Naive thymus-derived CD8-positive, alpha-beta T cell (primary cell): ENCODE results near the gene PCED1B. TPM values are rescaled to one million over a fixed set of nuclear protein-coding genes. Genes with fewer than 3 reads are reported as not detected.

Experiments
- ATAC-seq, 2 donors: fragments of 150-1000 bp; cut with Tn5 transposase in 1 of 2; sonication (Bioruptor Pico), chemical (Tn5 transposase) in 1 of 2; 1 replicate in 1 of 2; 2 replicates in 1 of 2; pipeline ENCODE4 v1.10.0; 2021; ENCODE audit warnings: mild to moderate bottlenecking in 2 of 2, moderate library complexity in 2 of 2
- POLR2A ChIA-PET: fragments of 350-600 bp; sonication (Branson Sonifier 250); formaldehyde crosslinking; loops from one replicate; lab custom pipeline; 2021; ENCODE audit warnings: antibody characterized with exemption; lab: Charles Lee
- DNase-seq, 10 donors: peaks; one replicate each; pipeline versions ENCODE4 v3.0.0 to v3.0.0-alpha.2; 2020 to 2022
- H3K27ac Mint-ChIP-seq, 10 donors: one replicate each; pipeline ENCODE4 v1.8.0; 2020 to 2022; ENCODE audit warnings: mild to moderate bottlenecking in 10 of 10, mixed read lengths in 10 of 10, moderate library complexity in 4 of 10, inconsistent platforms in 1 of 10
- H3K27me3 Mint-ChIP-seq, 5 donors: one replicate each; pipeline ENCODE4 v1.8.0; 2021 to 2022; ENCODE audit warnings: mixed read lengths in 5 of 5
- H3K36me3 Mint-ChIP-seq, 3 donors: one replicate each; pipeline ENCODE4 v1.8.0; 2020 to 2022; ENCODE audit warnings: mixed read lengths in 3 of 3, mild to moderate bottlenecking in 2 of 3, inconsistent platforms in 1 of 3
- H3K4me1 Mint-ChIP-seq, 4 donors: one replicate each; pipeline ENCODE4 v1.8.0; 2021 to 2022; ENCODE audit warnings: mixed read lengths in 4 of 4
- H3K4me3 Mint-ChIP-seq, 10 donors: one replicate each; pipeline ENCODE4 v1.8.0; 2020 to 2022; ENCODE audit warnings: mild to moderate bottlenecking in 10 of 10, mixed read lengths in 10 of 10, moderate library complexity in 6 of 10, inconsistent platforms in 1 of 10
- H3K9me3 Mint-ChIP-seq, 9 donors: one replicate each; pipeline ENCODE4 v1.8.0; 2020 to 2022; ENCODE audit warnings: mixed read lengths in 9 of 9, mild to moderate bottlenecking in 3 of 9, inconsistent platforms in 1 of 9, moderate library complexity in 1 of 9
- polyA plus RNA-seq, 3 donors: library from polyadenylated mRNA; unstranded; fragments of 300-500 nt; fragmentation: Illumina TruSeq; gene quantifications; one replicate each; pipeline ENCODE4 v1.2.3, GENCODE V29; 2021
- total RNA-seq, 8 experiments: library from RNA in 2 of 8; stranded (reverse) in 2 of 8; gene quantifications; one replicate each; pipeline ENCODE4 v1.2.3 and lab custom pipeline; 2021 to 2026

The PCED1B gene
- total and polyA plus RNA-seq, 5 experiments from 2014 or later = 54.9 to 163 (median 83.9) TPM

DNA sequence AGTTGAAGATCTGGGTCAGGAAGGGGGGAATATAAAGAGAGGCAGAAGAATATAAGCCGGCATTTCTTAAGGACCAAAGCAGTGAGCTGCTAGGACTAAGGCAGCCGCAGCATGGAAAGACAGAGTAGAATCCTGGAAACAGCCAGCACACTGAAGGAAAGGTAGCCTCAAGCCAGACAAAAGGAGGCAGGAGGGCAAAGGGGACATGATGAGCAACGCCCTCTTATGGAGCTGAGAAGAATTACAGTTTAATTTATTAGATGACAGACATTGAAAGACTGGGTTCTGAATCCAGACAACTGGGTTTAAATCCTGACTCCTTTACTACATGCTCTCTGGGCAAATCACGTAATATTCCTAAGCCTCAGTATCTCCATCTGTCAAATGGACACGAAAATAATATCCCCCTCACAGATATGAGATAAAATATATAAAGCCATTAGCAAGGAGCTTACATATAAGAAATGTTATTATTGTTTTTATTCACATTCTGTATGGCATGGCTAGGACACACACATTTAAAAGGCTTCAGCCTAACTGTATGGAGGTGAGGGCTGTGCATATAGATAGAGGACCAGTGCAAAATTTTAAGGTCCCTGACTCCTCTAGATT lies 8.1 kb upstream of the PCED1B start:
- Mint-ChIP-seq H3K4me1 (peaks cover 3 to 17% (median 11%) of the 10 kb centered on the region in 4 donors), H3K4me3 (no peak overlapping the region), H3K36me3 (peaks cover 0 to 7% (median 0%) of the 10 kb centered on the region in 3 donors), H3K9me3 (no peaks in the 10 kb centered on the region), H3K27me3 (no peaks in the 10 kb centered on the region), H3K27ac (peak overlapping the region in 1 of 10 donors; percentile 21)
- ATAC-seq (no peak), DNase-seq (peak in 1 of 10 donors; percentile 23)
- POLR2A ChIA-PET = interaction anchor here (0.6 to 3.2 kb wide), 5 partner anchors 8 to 221 kb away, joined by 3 to 17 read pairs (median 3); partner anchors contain the start of genes AMIGO2 and PCED1B

DNA sequence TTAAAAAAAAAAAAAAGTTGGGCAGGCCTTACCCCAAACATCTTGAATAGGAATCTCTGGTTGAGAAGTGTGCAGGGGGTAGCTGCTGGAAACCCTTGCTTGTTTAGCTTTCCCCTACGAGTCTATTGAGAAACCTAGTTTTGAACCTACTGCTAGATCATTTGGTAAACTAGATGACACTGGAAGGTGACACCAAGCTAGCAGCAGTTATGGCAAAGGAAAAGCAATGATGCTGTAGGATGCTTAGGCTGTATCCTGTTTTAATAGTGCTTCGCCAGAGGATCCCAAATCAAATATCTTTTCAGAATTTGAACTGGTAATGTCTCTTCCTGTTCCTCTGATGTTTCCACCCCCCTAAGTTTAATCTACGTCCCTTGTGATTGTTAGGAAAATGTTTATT lies 5.5 kb upstream of the PCED1B start:
- H3K36me3 Mint-ChIP-seq = peaks cover under 1 to 11% (median 5%) of the 10 kb centered on the region in 3 donors
- H3K4me1 Mint-ChIP-seq = peaks cover 18 to 37% (median 33%) of the 10 kb centered on the region in 4 donors
- H3K27ac Mint-ChIP-seq = no peak overlapping the region

DNA sequence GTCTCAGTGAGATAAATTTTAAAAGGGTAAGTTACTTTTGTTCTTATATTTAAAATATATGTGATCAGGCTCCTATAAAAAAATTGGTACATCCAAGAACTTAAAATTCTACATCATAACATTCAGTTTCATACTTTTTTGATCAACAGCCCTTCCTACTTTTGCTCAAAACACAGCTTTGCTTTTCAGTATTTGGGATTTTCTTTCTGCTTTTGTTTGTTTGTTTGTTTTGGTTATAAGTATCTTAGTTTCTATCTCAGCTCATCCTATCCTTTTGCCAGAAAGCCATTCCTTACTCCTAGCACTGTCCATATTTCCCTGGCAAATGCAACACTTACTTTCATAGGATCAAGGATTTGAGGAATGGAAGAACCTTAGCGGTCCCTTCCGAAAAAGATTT lies 4.7 kb upstream of the PCED1B start:
- Mint-ChIP-seq H3K36me3 (peaks cover 5 to 11% (median 6%) of the 10 kb centered on the region in 3 donors), H3K27ac (peak overlapping the region in 2 of 10 donors; percentile 20 to 31), H3K9me3 (no peaks in the 10 kb centered on the region), H3K27me3 (no peaks in the 10 kb centered on the region), H3K4me1 (peaks cover 21 to 44% (median 37%) of the 10 kb centered on the region in 4 donors), H3K4me3 (no peak overlapping the region)
- POLR2A ChIA-PET = interaction anchor here (0.6 to 1.2 kb wide), 3 partner anchors 48 to 148 kb away, joined by 3 to 5 read pairs (median 3); no protein-coding TSS in a partner anchor
- ATAC-seq (no peak), DNase-seq (no peak)

More for the DNA sequence above, 5.5 kb upstream of the PCED1B start:
- H3K4me3 Mint-ChIP-seq = no peak overlapping the region
- no peaks in the 10 kb centered on the region for H3K9me3 Mint-ChIP-seq
- H3K27me3 Mint-ChIP-seq = no peaks in the 10 kb centered on the region
- no peak for ATAC-seq
- POLR2A ChIA-PET = interaction anchor here (1.0 to 1.2 kb wide), 2 partner anchors 47 to 140 kb away, joined by 3 read pairs; no protein-coding TSS in a partner anchor
- no peak for DNase-seq

DNA sequence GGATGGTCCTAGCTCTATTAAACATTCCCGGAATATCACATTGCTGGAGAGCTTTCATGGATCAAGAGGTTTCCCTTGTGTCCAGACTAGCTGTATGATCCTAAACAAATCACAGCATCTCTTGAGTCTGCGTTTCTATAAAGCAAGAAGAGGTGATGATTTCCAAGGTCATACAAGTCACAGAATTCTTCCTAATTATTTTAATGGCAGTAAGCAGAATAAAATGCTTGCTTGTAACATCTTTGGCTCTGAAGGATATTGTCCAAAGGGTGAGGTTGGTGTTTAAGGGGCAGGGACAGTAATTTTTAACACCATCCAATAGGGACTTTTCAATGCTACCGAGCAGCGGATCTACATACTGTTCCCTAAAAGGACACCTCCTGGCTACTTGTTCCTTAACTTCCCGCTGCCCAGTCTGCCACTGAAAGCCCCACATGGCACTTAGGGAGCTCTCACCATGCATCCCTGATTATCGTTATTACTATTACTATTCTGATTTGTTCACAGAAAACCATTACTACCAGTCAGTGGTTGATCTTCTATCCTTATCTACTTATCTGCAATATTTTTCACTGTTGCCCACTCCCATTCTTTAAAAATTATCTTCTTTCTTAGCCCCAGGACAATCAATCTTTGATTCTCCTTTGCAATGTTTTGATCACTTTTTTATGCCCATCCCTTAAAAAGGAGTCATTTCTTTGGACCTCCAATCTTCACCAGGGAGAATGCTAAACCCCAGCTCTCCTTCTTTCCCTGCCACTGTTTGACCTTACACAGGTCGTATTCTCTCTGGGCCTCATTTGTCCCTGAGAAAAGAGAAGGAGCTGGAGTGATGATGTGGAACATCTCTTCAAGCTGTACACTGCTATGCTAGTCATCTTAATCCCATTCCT lies 4.0 kb upstream of the PCED1B start:
- POLR2A ChIA-PET = interaction anchor here (0.6 to 1.0 kb wide), 2 partner anchors 138 to 147 kb away, joined by 3 to 5 read pairs; no protein-coding TSS in a partner anchor
- peaks cover 23 to 48% (median 38%) of the 10 kb centered on the region in 4 donors for H3K4me1 Mint-ChIP-seq
- H3K27me3 Mint-ChIP-seq = no peaks in the 10 kb centered on the region
- peaks cover 5 to 11% (median 6%) of the 10 kb centered on the region in 3 donors for H3K36me3 Mint-ChIP-seq
- DNase-seq = no peak
- H3K4me3 Mint-ChIP-seq = no peak overlapping the region
- no peak for ATAC-seq
- no peaks in the 10 kb centered on the region for H3K9me3 Mint-ChIP-seq
- H3K27ac Mint-ChIP-seq = peak overlapping the region in 5 of 10 donors; percentile 0 to 31 (median 20)

DNA sequence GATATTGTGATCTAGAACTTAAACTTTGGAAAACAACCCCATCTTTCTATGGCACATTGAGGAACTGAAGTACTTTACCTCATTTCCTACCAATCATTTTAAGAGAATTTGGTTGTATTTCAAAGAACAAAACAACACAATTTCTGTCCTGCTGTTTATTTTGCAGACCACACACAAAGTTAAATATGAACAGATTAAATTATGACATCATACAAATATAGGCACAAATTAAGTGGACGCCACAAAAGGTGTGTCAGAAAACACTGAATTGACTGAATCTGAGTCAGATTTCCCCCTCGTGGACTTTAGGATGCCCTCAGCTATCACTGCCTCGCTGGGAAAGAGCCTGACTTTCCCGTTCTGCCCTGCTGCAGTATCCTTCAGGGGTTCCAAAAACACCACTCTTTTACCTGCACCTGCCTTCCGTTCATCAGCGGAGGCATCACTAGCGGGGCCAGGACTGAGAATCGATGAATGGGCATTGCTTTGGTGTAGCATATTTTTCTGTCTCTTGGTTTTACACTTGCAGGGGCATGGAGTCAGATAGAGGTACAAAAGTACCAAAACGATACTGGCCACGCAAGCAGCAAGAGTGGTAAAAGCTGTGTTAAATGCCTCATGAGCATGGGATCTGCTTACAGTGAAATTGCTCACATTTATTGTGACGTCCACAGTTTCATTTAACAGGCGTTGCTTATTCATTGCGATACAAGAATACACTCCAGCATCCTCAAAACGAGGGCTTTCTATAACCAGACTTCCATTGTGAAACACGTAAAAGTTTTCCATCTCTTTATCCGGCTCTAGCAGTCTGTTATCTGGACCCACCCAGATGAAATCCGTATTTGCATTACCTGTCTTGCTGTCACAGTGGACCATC lies 2.0 kb upstream of the PCED1B start:
- Mint-ChIP-seq H3K36me3 (peaks cover 5 to 11% (median 6%) of the 10 kb centered on the region in 3 donors), H3K4me1 (peaks cover 25 to 68% (median 56%) of the 10 kb centered on the region in 4 donors), H3K4me3 (peak overlapping the region; percentile 88 to 99 (median 96)), H3K9me3 (no peaks in the 10 kb centered on the region), H3K27me3 (no peaks in the 10 kb centered on the region), H3K27ac (peak overlapping the region in 9 of 10 donors; percentile 36 to 96 (median 91))
- POLR2A ChIA-PET = interaction anchor here (0.5 to 3.1 kb wide), 3 partner anchors 11 to 560 kb away, joined by 3 to 16 read pairs (median 4); no protein-coding TSS in a partner anchor
- DNase-seq = no peak
- no peak for ATAC-seq

DNA sequence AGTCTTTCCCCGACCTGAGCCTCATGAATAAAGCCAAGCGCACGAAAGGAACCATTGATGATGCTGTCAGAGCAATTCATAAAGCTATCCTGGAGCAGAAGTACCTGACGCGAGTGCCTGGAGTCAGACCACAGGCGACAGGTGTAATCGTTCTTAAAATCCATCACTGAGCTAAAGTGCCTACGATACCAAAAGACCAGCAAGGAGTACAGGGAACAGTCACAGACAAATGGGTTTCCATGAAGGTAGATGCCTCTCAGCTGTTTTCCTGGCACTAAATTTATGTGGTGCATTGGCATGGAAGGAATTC lies 1.4 kb upstream of the PCED1B start:
- POLR2A ChIA-PET = interaction anchor here (0.5 to 3.1 kb wide), 15 partner anchors 7 to 336 kb away, joined by 3 to 44 read pairs (median 12); no protein-coding TSS in a partner anchor
- Mint-ChIP-seq H3K4me1 (peaks cover 29 to 74% (median 62%) of the 10 kb centered on the region in 4 donors), H3K36me3 (peaks cover 5 to 11% (median 6%) of the 10 kb centered on the region in 3 donors), H3K27me3 (no peaks in the 10 kb centered on the region), H3K27ac (peak overlapping the region in 9 of 10 donors; percentile 7 to 96 (median 91)), H3K4me3 (peak overlapping the region; percentile 88 to 99 (median 96)), H3K9me3 (no peaks in the 10 kb centered on the region)
- no peak for ATAC-seq
- DNase-seq = no peak

DNA sequence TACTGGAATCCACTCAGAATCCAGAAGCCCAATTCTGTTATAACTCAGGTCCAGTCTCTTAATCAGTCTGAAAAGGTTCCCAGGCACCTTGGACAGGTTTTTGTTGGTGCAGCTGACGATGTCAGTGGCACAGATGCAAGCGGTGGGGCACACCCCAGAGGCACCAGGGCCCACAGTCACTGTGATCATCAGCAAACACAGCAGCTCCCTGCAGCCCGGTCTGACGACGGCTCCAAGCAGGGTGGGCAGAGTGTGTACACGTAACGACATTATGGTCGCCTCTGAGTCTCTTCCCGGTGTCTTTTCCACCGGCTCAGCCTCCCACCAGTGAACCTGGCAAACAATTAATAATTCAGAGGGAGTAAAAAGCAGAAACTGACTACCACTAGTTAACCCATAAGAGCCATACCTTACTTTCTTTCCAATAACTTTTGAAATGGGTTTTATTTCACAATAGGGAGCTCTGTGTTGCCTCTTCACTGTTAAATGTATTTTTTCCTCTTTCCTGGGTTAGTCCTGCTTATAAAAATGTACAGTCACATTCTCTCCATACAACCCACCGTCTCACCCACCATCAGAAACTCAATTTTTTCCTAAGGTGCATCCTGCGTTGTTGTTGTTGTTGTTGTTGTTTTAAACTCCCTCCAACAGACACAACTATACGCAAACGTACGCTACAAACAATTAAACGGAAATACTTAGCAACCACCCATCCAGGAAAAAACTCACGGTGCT lies 521 bp upstream of the PCED1B start:
- ATAC-seq (peak; percentile 65 to 74), DNase-seq (peak; percentile 28 to 78 (median 47))
- peaks cover 35 to 82% (median 71%) of the 10 kb centered on the region in 4 donors for H3K4me1 Mint-ChIP-seq
- peak overlapping the region; percentile 88 to 99 (median 96) for H3K4me3 Mint-ChIP-seq
- no peaks in the 10 kb centered on the region for H3K27me3 Mint-ChIP-seq
- peaks cover 5 to 11% (median 6%) of the 10 kb centered on the region in 3 donors for H3K36me3 Mint-ChIP-seq
- POLR2A ChIA-PET = interaction anchor here (0.7 to 4.9 kb wide), 29 partner anchors 8 to 625 kb away, joined by 3 to 44 read pairs (median 6); no protein-coding TSS in a partner anchor
- H3K9me3 Mint-ChIP-seq = no peaks in the 10 kb centered on the region
- H3K27ac Mint-ChIP-seq = peak overlapping the region; percentile 88 to 100 (median 94)

DNA sequence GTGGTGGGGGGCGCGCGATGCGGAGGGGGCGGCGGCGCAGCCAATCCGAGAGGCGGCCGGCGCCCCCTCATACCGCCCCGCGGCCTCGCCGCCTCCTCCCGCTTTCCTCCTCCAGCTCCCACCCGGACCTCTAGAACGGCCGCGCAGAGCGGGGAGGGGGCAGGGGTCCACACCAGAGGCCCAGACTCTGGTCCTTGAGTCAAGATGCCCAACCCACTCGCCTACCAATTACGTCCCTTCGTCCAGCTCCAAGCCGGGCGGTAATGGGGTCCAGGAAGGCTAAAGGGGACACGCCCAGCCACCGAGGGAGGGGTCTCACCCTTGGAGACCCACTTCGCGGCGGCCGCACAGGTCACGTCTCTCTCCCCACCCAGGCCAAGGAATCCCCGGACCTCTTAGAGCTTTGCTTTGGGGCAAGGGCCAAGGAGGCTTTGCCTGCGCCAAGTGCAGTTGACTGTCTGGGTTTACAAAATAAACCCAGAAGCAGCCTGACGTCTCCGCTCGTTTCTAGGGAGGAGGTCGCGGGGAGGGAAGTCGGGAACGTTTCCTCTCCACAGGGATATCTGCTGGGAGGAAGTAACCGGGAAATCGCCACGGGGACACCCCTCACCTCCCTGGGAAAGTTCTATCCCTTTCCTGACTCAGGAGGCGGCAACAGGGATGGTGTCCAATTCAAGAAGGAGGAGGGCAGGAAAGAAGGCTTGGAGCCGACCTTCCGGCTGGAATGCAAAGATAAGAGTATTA lies 732 bp downstream of the PCED1B start:
- peak; percentile 33 to 37 for ATAC-seq
- Mint-ChIP-seq H3K9me3 (no peaks in the 10 kb centered on the region), H3K27ac (peak overlapping the region; percentile 92 to 100 (median 96)), H3K27me3 (no peaks in the 10 kb centered on the region), H3K4me3 (peak overlapping the region; percentile 92 to 99 (median 97)), H3K4me1 (peaks cover 38 to 90% (median 82%) of the 10 kb centered on the region in 4 donors), H3K36me3 (peaks cover 5 to 11% (median 6%) of the 10 kb centered on the region in 3 donors)
- DNase-seq = peak; percentile 11 to 65 (median 33)
- POLR2A ChIA-PET = interaction anchor here (0.7 to 4.9 kb wide), 26 partner anchors 8 to 317 kb away, joined by 3 to 44 read pairs (median 6); no protein-coding TSS in a partner anchor

DNA sequence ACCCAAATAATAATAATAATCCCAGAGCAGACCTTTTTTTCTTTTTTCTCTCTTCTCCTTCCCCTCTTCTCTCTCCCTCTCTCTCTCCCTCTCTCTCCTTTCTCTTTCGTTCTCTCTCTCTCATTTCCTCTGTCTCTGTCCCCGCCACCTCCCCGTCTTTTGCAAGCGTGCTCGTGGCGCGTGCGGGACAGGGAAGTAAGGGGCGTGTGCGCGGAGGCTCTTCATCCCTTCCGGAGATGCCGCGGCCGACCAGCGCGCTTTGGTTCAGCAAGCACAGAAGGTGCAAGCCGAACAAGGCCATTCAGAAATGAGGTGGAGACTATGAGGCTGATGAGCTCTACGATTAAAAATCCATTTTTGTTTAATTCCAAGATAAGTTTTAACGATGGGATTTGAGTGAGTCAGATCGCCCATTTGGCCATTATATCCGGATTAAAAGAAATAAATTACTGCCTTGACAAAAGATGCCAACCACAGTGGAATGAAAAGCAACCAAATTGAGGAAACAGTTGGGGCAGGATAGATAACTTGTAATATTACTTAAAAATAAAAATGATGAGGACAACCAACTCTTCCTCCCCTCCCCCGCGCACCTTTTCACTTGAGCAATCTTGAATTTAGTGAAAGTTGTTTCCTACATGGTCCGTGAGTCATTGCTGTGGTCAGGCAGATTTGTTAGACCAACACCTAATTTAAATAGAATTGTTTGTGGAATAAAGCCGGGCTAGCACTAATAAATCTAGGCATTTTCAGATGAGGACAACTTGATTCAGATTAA lies 1.5 kb downstream of the PCED1B start:
- ATAC-seq = peak; percentile 29 to 35
- H3K9me3 Mint-ChIP-seq = no peaks in the 10 kb centered on the region
- POLR2A ChIA-PET = interaction anchor here (0.7 to 4.9 kb wide), 17 partner anchors 10 to 316 kb away, joined by 3 to 44 read pairs (median 6); no protein-coding TSS in a partner anchor
- peaks cover 37 to 90% (median 88%) of the 10 kb centered on the region in 4 donors for H3K4me1 Mint-ChIP-seq
- peak; percentile 22 to 69 (median 43) for DNase-seq
- H3K4me3 Mint-ChIP-seq = peak overlapping the region; percentile 92 to 99 (median 97)
- peak overlapping the region; percentile 92 to 100 (median 96) for H3K27ac Mint-ChIP-seq
- H3K36me3 Mint-ChIP-seq = peaks cover 5 to 8% (median 6%) of the 10 kb centered on the region in 3 donors
- no peaks in the 10 kb centered on the region for H3K27me3 Mint-ChIP-seq
